Activated CD4-positive, alpha-beta memory T cell treated with anti-CD3 and anti-CD28 coated beads, Interleukin-2, amount 10 ng/mL, durations not matched to agents 7 days and 5 days (primary cell): ENCODE data around the gene KRT6A. TPM values are rescaled to one million over a fixed set of nuclear protein-coding genes. Genes with fewer than 3 reads are reported as not detected.

Experiments used
- CTCF ChIA-PET: fragments of 350-600 bp; sonication (Branson Sonifier 250); formaldehyde crosslinking; loops from one replicate; lab custom pipeline; 2021; ENCODE audit warnings: antibody characterized with exemption, inconsistent platforms; lab: Charles Lee
- POLR2A ChIA-PET: fragments of 350-600 bp; sonication (Branson Sonifier 250); formaldehyde crosslinking; loops from one replicate; lab custom pipeline; 2021; ENCODE audit warnings: antibody characterized with exemption; lab: Charles Lee
- DNase-seq: peaks from one replicate; pipeline ENCODE4 v3.0.0-alpha.2; 2020
- H3K27ac Mint-ChIP-seq: one replicate; pipeline ENCODE4 v1.8.0; 2021; ENCODE audit warnings: mild to moderate bottlenecking, mixed read lengths
- H3K27me3 Mint-ChIP-seq: one replicate; pipeline ENCODE4 v1.8.0; 2021; ENCODE audit warnings: mixed read lengths
- H3K36me3 Mint-ChIP-seq: one replicate; pipeline ENCODE4 v1.8.0; 2021; ENCODE audit warnings: low read depth, mixed read lengths
- H3K4me1 Mint-ChIP-seq: one replicate; pipeline ENCODE4 v1.8.0; 2021; ENCODE audit warnings: mixed read lengths
- H3K4me3 Mint-ChIP-seq: one replicate; pipeline ENCODE4 v1.8.0; 2021; ENCODE audit warnings: mild to moderate bottlenecking, mixed read lengths
- H3K9me3 Mint-ChIP-seq: one replicate; pipeline ENCODE4 v1.8.0; 2021; ENCODE audit warnings: mixed read lengths
- total RNA-seq, 2 experiments: library from RNA; stranded (reverse); gene quantifications; one replicate each; pipeline ENCODE4 v1.2.3, GENCODE V29; 2021

KRT6A gene
- total RNA-seq, 2 experiments from 2014 or later = not detected

DNA sequence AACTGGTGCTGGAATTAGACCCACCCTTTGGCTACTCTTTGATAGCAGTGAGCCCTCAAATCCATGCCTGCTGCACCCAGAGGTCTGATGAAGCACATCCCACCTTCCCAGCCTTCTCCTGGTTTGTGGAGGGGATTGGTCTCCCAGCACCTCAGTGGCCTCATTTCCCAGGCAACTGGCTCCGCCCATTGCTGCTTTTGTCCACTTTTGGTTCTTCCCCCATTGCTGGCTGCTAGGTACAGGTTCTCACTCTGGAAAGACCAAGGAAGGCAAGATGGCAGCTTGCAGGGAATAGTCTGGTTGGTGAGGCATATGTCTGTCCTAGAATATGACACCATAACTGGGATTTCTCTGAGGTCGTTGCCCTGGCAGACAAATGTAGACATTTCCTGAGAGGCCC, 37.3 kb upstream of the KRT6A start:
- CTCF ChIA-PET = no interaction called here
- H3K4me1 Mint-ChIP-seq = peaks cover 8% of the 10 kb centered on the region
- DNase-seq = no peak
- POLR2A ChIA-PET = no interaction called here
- H3K27me3 Mint-ChIP-seq = no peaks in the 10 kb centered on the region
- no peak overlapping the region for H3K27ac Mint-ChIP-seq
- H3K36me3 Mint-ChIP-seq = no peaks in the 10 kb centered on the region
- no peaks in the 10 kb centered on the region for H3K9me3 Mint-ChIP-seq
- no peak overlapping the region for H3K4me3 Mint-ChIP-seq

DNA sequence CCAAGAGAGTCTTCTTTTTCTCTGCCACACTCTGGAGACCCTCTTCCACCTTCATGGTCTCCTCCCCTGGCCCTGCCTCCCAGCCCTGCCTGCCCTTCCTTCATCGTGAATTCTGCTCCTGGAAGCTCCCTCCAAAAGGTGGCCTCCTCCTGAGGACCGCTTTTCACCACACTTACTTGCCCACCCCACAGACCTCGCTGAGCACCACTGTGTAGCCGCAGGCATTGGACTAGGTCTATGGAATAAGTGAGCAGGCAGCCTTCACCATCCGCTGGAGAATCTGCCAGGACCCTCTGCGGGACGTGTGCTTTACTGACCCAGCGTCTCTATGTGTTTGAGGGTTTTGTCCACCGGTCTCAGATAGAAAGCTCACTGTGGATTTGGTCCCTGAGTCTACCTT, 36.8 kb upstream of the KRT6A start:
- H3K36me3 Mint-ChIP-seq = no peaks in the 10 kb centered on the region
- no peak overlapping the region for H3K4me3 Mint-ChIP-seq
- no peaks in the 10 kb centered on the region for H3K9me3 Mint-ChIP-seq
- H3K27me3 Mint-ChIP-seq = no peaks in the 10 kb centered on the region
- H3K27ac Mint-ChIP-seq = no peak overlapping the region
- ChIA-PET CTCF (no interaction called here), POLR2A (no interaction called here)
- H3K4me1 Mint-ChIP-seq = peaks cover 8% of the 10 kb centered on the region
- DNase-seq = no peak

DNA sequence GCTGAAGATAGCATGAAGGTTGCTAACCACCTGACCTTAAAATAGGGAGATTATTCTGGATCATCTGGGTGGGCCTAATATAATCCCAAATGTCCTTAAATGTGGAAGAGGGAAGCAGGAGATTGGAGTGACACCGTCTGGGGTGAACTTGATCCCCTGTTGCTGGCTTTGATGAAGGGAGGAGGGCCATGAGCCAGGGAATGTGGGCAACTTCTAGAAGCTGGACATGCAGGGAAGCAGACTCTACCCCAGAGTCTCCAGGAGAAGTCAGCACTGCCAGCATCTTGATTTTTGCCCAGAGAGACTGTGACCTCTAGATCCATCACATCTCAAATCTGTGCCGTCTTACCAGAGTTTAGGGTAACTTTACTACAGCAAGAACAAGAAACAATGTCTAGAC, 36.4 kb upstream of the KRT6A start:
- H3K36me3 Mint-ChIP-seq = no peaks in the 10 kb centered on the region
- H3K4me1 Mint-ChIP-seq = peaks cover 8% of the 10 kb centered on the region
- DNase-seq = no peak
- H3K9me3 Mint-ChIP-seq = no peaks in the 10 kb centered on the region
- H3K27ac Mint-ChIP-seq = no peak overlapping the region
- ChIA-PET CTCF (no interaction called here), POLR2A (no interaction called here)
- H3K27me3 Mint-ChIP-seq = no peaks in the 10 kb centered on the region
- H3K4me3 Mint-ChIP-seq = no peak overlapping the region

DNA sequence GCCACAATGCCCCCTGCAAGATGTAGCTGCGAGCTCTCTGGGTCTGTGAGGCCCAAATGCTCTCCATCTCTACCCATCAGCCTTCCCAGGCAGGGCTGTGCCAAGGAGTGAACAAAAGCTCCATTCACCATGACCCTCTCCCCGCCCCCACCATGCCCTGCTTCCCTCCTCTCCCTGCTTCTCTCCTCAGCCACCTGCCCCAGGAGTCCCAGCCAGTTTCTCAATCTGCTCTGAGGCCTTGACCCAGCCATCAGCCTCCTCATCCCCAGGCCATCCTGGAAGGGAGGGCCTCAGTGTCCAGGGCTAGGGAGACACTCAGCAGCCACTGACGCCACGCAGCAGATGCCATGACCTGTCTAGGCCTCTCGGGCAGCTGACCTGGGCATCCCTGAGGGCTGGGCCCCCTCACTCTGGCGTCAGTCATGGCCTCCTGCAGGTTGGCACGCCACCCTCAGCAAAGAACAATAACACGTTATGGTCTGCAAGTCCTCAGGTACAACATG, 35.6 kb upstream of the KRT6A start:
- Mint-ChIP-seq H3K4me1 (peaks cover 8% of the 10 kb centered on the region), H3K27ac (no peak overlapping the region), H3K36me3 (no peaks in the 10 kb centered on the region), H3K4me3 (no peak overlapping the region), H3K27me3 (no peaks in the 10 kb centered on the region), H3K9me3 (no peaks in the 10 kb centered on the region)
- DNase-seq = no peak
- POLR2A ChIA-PET = no interaction called here
- CTCF ChIA-PET = no interaction called here

DNA sequence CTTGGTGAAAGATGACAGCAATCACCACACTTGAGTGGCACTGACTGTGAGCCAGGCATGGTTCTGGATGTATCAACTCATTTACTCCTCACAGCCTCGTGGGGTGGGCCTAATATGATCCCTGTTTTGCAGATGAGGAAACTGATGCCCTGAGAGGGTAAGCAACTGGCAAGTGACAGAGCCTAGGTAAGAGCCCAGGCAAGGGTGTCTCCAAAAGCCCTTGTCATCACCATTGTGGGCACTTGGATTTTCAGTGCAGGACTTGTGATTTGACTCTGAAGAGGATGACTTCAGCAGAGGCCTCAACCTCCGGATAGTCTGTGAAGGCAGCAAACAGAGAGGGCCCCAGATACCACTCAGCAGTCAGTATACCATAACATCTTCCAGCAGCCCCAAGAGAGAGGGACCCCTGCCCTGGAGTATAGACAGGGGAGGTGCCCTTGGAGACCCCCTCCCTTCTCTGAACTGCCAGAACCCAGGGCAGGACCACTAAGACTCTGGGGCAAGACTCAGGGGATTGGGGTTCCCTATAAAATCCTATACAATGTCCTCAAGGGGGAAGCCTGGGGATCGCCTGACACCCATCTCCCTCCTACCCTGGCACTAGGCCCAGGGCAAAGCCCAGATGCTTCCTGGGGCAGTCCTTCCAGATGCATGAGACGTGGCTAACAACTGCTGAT, 34.2 kb upstream of the KRT6A start:
- Mint-ChIP-seq H3K4me1 (peaks cover 8% of the 10 kb centered on the region), H3K36me3 (no peaks in the 10 kb centered on the region), H3K9me3 (no peaks in the 10 kb centered on the region), H3K27me3 (peaks cover 2% of the 10 kb centered on the region), H3K4me3 (no peak overlapping the region), H3K27ac (no peak overlapping the region)
- ChIA-PET POLR2A (no interaction called here), CTCF (no interaction called here)
- peak; percentile 15 for DNase-seq

DNA sequence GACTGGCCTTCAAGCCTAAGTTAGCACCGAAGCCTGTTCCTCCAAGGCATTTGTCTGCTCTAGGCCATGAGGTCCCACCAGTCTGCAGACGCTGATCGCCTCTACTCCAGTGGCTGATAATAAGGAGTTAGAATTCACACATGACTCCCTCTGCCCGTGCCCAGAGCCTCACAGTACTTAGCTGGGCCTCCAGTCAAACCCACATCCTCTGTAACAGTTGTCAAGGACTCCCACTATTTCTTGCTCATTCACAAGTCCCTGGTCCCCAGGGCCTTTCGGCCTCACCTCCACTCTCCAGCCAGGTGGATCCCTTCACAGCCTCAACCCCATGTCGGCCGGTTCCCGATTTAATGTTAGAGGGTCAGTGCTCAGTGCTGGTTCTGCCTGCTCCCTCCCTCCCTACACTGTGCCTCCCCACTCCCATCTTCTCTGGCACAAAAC, 33.5 kb upstream of the KRT6A start:
- POLR2A ChIA-PET = no interaction called here
- Mint-ChIP-seq H3K27me3 (peaks cover 2% of the 10 kb centered on the region), H3K27ac (no peak overlapping the region), H3K4me1 (peaks cover 8% of the 10 kb centered on the region), H3K4me3 (no peak overlapping the region), H3K9me3 (no peaks in the 10 kb centered on the region), H3K36me3 (no peaks in the 10 kb centered on the region)
- DNase-seq = peak; percentile 17
- CTCF ChIA-PET = no interaction called here

DNA sequence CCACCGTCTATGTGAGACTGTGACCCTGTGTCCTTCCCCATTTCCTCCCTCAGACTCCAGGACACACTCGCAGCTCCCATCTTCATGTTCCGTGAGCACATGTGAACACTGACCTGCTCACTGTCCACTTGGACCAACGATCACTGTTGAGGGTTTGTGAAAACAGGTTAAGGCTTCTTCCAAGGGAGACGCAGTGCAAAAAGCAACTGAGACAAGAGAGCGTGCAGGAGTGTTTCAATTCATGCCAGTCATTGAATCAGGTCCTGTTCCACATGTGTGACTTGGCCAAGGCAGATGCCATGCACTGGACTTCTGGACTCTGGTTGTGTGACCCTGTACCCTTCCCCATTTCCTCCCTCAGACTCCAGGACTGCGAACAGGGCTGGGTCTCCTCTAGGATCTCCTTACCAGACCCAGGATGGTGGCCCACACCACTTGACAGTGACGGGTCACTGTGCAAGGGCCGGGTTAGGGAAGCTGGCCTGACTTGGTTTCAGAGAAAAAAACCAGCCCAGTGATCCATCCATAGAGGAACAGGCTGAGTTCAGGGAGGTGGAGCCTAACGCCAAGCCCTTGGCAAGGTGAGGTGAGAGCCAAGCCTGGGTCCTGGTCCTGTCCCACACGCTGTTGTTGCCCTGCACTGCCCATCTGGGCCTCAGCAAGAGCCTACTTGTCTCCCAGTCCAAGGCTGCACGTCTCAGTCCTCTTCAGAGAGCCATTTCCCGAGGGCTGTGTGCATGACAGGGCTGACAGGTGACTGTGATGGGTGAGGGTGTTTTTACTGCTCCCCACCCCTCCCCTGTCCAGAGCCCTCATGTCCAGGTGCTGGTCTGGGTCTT, 32.8 kb upstream of the KRT6A start:
- peaks cover 8% of the 10 kb centered on the region for H3K4me1 Mint-ChIP-seq
- no peaks in the 10 kb centered on the region for H3K9me3 Mint-ChIP-seq
- ChIA-PET POLR2A (no interaction called here), CTCF (no interaction called here)
- peak; percentile 11 for DNase-seq
- H3K36me3 Mint-ChIP-seq = no peaks in the 10 kb centered on the region
- H3K27ac Mint-ChIP-seq = no peak overlapping the region
- peaks cover 2% of the 10 kb centered on the region for H3K27me3 Mint-ChIP-seq
- no peak overlapping the region for H3K4me3 Mint-ChIP-seq

DNA sequence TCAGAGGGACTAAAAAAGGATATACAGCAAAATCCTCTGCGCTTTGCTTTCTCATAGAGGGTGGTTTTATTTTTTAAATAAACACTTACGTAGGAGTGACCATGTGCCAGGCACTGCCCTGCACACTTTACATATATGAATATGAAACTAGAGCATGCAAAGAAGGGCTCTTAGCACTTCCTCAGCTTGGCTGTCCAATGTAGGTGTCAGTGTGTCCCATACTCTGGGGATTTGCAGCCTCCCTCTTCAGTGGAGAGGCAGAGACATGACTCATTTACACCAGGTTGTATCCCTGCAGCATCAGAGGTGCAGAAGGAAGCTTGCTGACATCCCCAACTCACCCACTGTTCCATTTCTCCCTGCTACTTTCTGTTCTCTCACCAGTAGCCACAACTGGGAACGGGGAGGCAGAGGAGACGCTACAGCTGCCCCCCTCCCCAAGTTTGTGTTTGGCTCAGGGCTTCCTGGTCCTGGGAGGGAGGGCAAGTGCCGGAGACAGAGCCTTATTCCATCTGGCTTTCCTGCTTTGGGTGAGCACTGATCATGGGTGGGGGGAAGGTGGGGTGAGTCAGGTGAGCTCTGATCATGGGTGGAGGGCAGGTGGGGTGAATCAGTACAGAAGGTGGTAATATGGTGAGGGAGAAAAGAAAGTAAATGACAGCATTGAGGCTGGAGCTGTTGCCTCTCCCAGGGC, 32.0 kb upstream of the KRT6A start:
- Mint-ChIP-seq H3K9me3 (no peaks in the 10 kb centered on the region), H3K27ac (no peak overlapping the region), H3K36me3 (no peaks in the 10 kb centered on the region), H3K4me3 (no peak overlapping the region), H3K4me1 (peaks cover 8% of the 10 kb centered on the region), H3K27me3 (peaks cover 2% of the 10 kb centered on the region)
- ChIA-PET CTCF (no interaction called here), POLR2A (no interaction called here)
- peak; percentile 11 for DNase-seq

DNA sequence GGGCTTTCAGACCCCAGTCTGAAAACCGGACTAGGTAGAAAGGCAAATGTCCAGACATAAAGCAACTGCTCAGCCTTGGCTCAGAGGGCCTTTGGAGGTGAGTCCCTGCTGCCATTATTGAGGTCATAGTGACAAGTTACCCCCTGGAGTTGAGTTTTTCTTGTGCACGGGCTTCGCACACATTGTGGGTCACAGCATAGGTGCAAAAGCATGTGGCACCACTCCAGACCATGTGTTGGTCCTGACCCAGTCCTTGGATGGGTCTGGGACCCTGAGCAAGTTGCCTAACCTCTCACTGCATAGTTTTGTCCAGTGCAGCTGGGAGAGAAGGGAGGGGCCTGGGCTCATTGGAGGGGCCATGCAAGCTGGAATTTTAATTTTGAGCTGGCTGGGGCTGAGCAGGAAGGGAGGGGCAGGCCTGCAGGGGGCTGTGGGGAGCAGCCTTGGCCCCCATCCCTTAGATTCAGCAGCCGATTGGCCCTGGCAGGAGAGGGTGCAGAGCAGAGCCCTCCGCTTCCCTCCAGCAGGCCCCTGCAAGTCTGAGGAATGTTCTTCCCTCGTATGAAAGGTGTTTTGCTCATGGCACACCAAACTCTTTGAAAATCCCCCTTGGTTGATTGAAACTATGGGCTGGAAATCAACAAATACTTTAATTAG, 31.3 kb upstream of the KRT6A start:
- Mint-ChIP-seq H3K9me3 (no peaks in the 10 kb centered on the region), H3K4me3 (no peak overlapping the region), H3K27me3 (peaks cover 2% of the 10 kb centered on the region), H3K27ac (no peak overlapping the region), H3K4me1 (peaks cover 8% of the 10 kb centered on the region), H3K36me3 (no peaks in the 10 kb centered on the region)
- ChIA-PET POLR2A (no interaction called here), CTCF (no interaction called here)
- DNase-seq = peak; percentile 8

DNA sequence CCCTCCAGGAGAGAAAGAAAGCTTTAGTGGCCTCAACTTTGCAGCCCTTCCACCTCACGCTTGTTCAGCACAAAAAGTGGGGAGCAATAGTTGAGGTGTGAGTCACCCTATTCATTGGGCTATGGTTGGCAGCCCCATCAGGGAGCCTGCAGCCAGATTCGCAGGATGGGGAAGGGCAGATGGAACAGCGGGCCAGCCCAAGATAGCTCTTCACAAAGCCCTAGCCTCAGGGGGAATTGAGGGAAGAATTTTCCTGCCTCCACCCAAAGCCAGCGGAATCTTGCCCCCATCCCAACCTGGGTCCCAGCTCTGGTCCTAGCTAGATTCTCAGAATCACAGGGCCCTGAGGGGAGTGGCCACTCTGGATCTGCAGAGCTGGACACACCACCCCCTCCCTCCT, 30.8 kb upstream of the KRT6A start:
- H3K9me3 Mint-ChIP-seq = no peaks in the 10 kb centered on the region
- peaks cover 8% of the 10 kb centered on the region for H3K4me1 Mint-ChIP-seq
- H3K27ac Mint-ChIP-seq = no peak overlapping the region
- peak; percentile 9 for DNase-seq
- no peak overlapping the region for H3K4me3 Mint-ChIP-seq
- ChIA-PET CTCF (no interaction called here), POLR2A (no interaction called here)
- H3K36me3 Mint-ChIP-seq = no peaks in the 10 kb centered on the region
- peaks cover 2% of the 10 kb centered on the region for H3K27me3 Mint-ChIP-seq

DNA sequence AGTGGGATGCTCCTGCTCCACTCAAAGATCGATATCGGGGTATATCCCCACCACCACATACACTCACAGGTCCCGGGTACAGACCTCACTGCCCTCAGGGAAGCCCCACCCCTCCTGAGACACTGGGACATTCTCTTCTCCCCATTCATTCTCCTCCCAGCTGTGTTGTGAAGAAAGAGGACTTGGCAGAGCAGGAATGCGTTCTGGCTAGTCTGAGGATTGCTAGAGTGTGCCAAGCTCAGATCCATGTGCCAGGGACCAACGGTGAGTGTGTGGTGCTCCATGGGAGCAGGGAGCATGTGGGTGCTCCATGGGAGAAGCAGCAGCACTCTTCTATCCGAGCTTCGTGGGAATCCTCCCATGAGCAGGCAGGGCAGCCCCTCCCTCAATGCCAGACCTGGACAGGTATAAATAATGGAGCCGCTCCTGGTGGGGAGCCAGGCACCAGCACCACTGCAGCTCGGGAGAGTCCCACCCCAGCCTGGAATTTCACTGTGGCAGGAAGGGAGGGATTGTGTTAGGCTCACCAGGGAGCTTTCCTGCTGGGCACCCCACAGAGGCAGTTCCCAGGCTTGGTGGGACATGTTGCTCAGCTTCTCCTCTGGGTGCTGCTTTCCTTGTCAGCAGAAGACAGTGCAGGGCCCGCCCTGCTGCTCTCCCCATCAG, 29.4 kb upstream of the KRT6A start:
- H3K9me3 Mint-ChIP-seq = no peaks in the 10 kb centered on the region
- CTCF ChIA-PET = no interaction called here
- POLR2A ChIA-PET = no interaction called here
- H3K4me1 Mint-ChIP-seq = peaks cover 8% of the 10 kb centered on the region
- H3K27me3 Mint-ChIP-seq = peaks cover 2% of the 10 kb centered on the region
- no peaks in the 10 kb centered on the region for H3K36me3 Mint-ChIP-seq
- no peak overlapping the region for H3K4me3 Mint-ChIP-seq
- peak; percentile 9 for DNase-seq
- H3K27ac Mint-ChIP-seq = no peak overlapping the region

DNA sequence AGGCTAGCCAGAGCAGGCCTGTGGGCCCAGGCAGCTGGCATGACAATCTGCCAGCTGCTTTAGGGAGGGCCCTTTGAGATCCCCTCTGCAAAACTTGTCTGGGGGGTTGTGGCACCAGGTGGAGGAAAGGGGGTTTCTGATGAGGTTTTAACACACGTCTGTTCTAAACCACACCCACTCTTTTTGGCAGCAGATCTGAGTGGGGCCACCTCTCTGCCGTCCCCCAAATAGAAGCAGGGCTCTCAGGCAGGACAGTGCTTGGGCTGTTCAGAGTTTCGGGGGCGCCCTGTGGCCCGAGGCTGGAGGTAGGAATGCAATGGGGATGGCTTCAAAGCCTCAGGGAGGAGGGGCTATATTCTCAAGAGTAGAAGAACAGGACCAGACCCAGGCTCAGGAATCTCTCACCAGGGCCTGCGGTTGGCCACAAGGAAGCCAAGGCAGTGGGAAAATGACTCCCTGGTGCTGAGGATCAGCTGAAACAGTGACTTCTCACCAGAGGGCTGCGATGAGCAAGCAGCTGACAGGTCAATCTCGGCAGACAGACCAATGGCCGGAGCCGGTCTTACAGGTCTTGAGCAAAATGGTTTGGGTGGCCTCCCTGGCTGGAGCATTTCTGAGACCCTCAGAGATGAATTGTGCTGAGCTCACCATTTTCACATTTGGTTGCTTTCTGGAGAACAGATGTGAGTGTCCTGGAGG, 28.7 kb upstream of the KRT6A start:
- CTCF ChIA-PET = no interaction called here
- H3K4me3 Mint-ChIP-seq = no peak overlapping the region
- H3K27ac Mint-ChIP-seq = no peak overlapping the region
- H3K36me3 Mint-ChIP-seq = no peaks in the 10 kb centered on the region
- POLR2A ChIA-PET = no interaction called here
- peaks cover 2% of the 10 kb centered on the region for H3K27me3 Mint-ChIP-seq
- peaks cover 4% of the 10 kb centered on the region for H3K4me1 Mint-ChIP-seq
- DNase-seq = peak; percentile 9
- H3K9me3 Mint-ChIP-seq = no peaks in the 10 kb centered on the region
